Effector CD4-positive, alpha-beta T cell (primary cell): ENCODE measurements around the gene ZNF219.

Experiments used
- DNase-seq: peaks from one replicate; pipeline ENCODE4 v3.0.0-alpha.2; 2020

Gene ZNF219

GRCh38 chr14:21084998-21085853 is 13.2 kb downstream of the ZNF219 start:
- DNase-seq: no peak

GRCh38 chr14:21084396-21084795 is 14.1 kb downstream of the ZNF219 start:
- DNase-seq: no peak

GRCh38 chr14:21083565-21084325 is 14.7 kb downstream of the ZNF219 start:
- DNase-seq: no peak

- no peak for DNase-seq
Measured at GRCh38 chr14:21081521-21082142, 16.8 kb downstream of the ZNF219 start.

GRCh38 chr14:21078726-21079125 is 19.7 kb downstream of the ZNF219 start:
- DNase-seq: no peak

GRCh38 chr14:21078287-21078686 is 20.2 kb downstream of the ZNF219 start:
- no peak for DNase-seq

GRCh38 chr14:21077672-21078071 is 20.8 kb downstream of the ZNF219 start:
- DNase-seq: no peak

- no peak for DNase-seq
Measured at GRCh38 chr14:21075719-21076437, 22.6 kb downstream of the ZNF219 start.

- no peak for DNase-seq
Measured at GRCh38 chr14:21074398-21075272, 23.8 kb downstream of the ZNF219 start.

- no peak for DNase-seq
Measured at GRCh38 chr14:21073921-21074320, 24.5 kb downstream of the ZNF219 start.

GRCh38 chr14:21072781-21073339 is 25.6 kb downstream of the ZNF219 start:
- DNase-seq: no peak

GRCh38 chr14:21072031-21072473 is 26.4 kb downstream of the ZNF219 start:
- no peak for DNase-seq

GRCh38 chr14:21071225-21072030 is 27.0 kb downstream of the ZNF219 start:
- DNase-seq: no peak

- DNase-seq: no peak
Measured at GRCh38 chr14:21070610-21071224, 27.7 kb downstream of the ZNF219 start.

- DNase-seq: no peak
Measured at GRCh38 chr14:21070083-21070609, 28.3 kb downstream of the ZNF219 start, which contains the start of gene ARHGEF40. Gene ARHGEF40, plus strand, starts transcription at chr14:21070304. Its CDS starts 93 bp downstream, at chr14:21070397.

- no peak for DNase-seq
Measured at GRCh38 chr14:21069388-21070082, 28.9 kb downstream of the ZNF219 start.

- DNase-seq: peak; percentile 44
Measured at GRCh38 chr14:21068521-21069387, 29.7 kb downstream of the ZNF219 start.
